Keratinocyte (primary cell): ENCODE results near the gene SELE. TPM values are rescaled to one million over a fixed set of nuclear protein-coding genes. Genes with fewer than 3 reads are reported as not detected.

ENCODE experiments used
- DNase-seq: peaks from one replicate; pipeline ENCODE4 v3.0.0-alpha.2; 2011; ENCODE audit warnings: low read depth, missing footprints, low spot score
- FAIRE-seq: peaks from 2 replicates; lab custom pipeline; 2011; peaks lifted over from hg19 to GRCh38; lab: Jason Lieb, UNC
- H2AFZ ChIP-seq: 2 replicates; pipeline ENCODE4 v1.6.0; 2012; ENCODE audit warnings: low read length, control low read depth, inconsistent platforms; ENCODE audit not compliant: control insufficient read depth
- H3K27ac ChIP-seq: 2 replicates; pipeline ENCODE4 v1.5.1; 2011; ENCODE audit warnings: low read length; ENCODE audit not compliant: control insufficient read depth, insufficient read depth
- H3K27me3 ChIP-seq: 3 replicates; pipeline ENCODE4 v1.6.0; 2011; ENCODE audit warnings: low read length; ENCODE audit not compliant: control insufficient read depth, insufficient read depth; ENCODE audit errors: extremely low read depth
- H3K36me3 ChIP-seq, 2 experiments: 2 replicates in 1 of 2; 3 replicates in 1 of 2; pipeline ENCODE4 v1.5.1; 2011; ENCODE audit warnings: low read length in 2 of 2, mild to moderate bottlenecking in 1 of 2; ENCODE audit not compliant: control insufficient read depth in 2 of 2, insufficient read depth in 2 of 2; ENCODE audit errors: extremely low read depth in 1 of 2
- H3K4me1 ChIP-seq: 3 replicates; pipeline ENCODE4 v1.5.1; 2011; ENCODE audit warnings: low read length; ENCODE audit not compliant: control insufficient read depth, insufficient read depth; ENCODE audit errors: extremely low read depth
- H3K4me2 ChIP-seq: 3 replicates; pipeline ENCODE4 v1.6.0; 2011; ENCODE audit warnings: low read depth, low read length; ENCODE audit not compliant: control insufficient read depth, insufficient read depth; ENCODE audit errors: extremely low read depth
- H3K4me3 ChIP-seq, 3 experiments: fragments of 200-600 bp in 1 of 3; sonication (generic) in 1 of 3; 2 replicates in 2 of 3; 3 replicates in 1 of 3; pipeline ENCODE4 v1.5.1; 2011 to 2016; ENCODE audit warnings: low read length in 3 of 3, mild to moderate bottlenecking in 3 of 3, control low read depth in 2 of 3, inconsistent platforms in 1 of 3, low read depth in 1 of 3, mixed read lengths in 1 of 3, mixed run types in 1 of 3, moderate library complexity in 1 of 3; ENCODE audit not compliant: control insufficient read depth in 2 of 3, insufficient read depth in 2 of 3; ENCODE audit errors: extremely low read depth in 1 of 3
- H3K79me2 ChIP-seq: 2 replicates; pipeline ENCODE4 v1.6.0; 2012; ENCODE audit warnings: low read length; ENCODE audit not compliant: control insufficient read depth, insufficient read depth
- H3K9ac ChIP-seq: 3 replicates; pipeline ENCODE4 v1.6.0; 2011; ENCODE audit warnings: low read length; ENCODE audit not compliant: control insufficient read depth, insufficient read depth; ENCODE audit errors: extremely low read depth
- H3K9me1 ChIP-seq: 3 replicates; pipeline ENCODE4 v1.6.0; 2011; ENCODE audit warnings: low read length; ENCODE audit not compliant: control insufficient read depth, insufficient read depth; ENCODE audit errors: extremely low read depth
- H3K9me3 ChIP-seq: 2 replicates; pipeline ENCODE4 v1.5.1; 2012; ENCODE audit warnings: low read depth, low read length; ENCODE audit not compliant: control insufficient read depth
- H4K20me1 ChIP-seq: 3 replicates; pipeline ENCODE4 v1.6.0; 2011; ENCODE audit warnings: low read length; ENCODE audit not compliant: control insufficient read depth, insufficient read depth; ENCODE audit errors: extremely low read depth
- CTCF ChIP-seq, 3 experiments: IDR thresholded peaks in 1 of 3; conservative IDR thresholded peaks in 1 of 3; optimal IDR thresholded peaks in 1 of 3; 2 replicates in 2 of 3; 3 replicates in 1 of 3; pipeline versions ENCODE3 to v1.5.1; 2011; ENCODE audit warnings: low read length in 3 of 3, mild to moderate bottlenecking in 3 of 3, moderate library complexity in 2 of 3, control low read depth in 1 of 3, inconsistent platforms in 1 of 3; ENCODE audit not compliant: insufficient read depth in 2 of 3; ENCODE audit errors: extremely low read depth in 1 of 3
- EZH2 ChIP-seq: IDR thresholded peaks from one replicate; pipeline ENCODE4 v1.6.1; 2012; ENCODE audit warnings: inconsistent platforms, mild to moderate bottlenecking, low read length, moderate library complexity
- dilution Hi-C: fragments of 300-500 bp; cut with MboI; formaldehyde crosslinking; loops from one replicate; pipeline ENCODE4 v1.7.0; 2020; ENCODE audit warnings: low sequenced_read_pairs; ENCODE audit not compliant: extremely low pct_ligation_motif_present
- polyA plus RNA-seq, 5 experiments: library from polyadenylated mRNA; depleted of rRNA in 3 of 5; stranded (reverse) in 3 of 5; stranded (forward) in 1 of 5; unstranded in 1 of 5; fragments of >200 nt; gene quantifications; 1 replicate in 1 of 5; 2 replicates in 3 of 5; 3 replicates in 1 of 5; pipeline versions ENCODE4 v1.2.1 to v1.2.3, GENCODE V29; 2011 to 2012; ENCODE audit warnings: missing spikeins in 2 of 5, low read depth in 1 of 5, low replicate concordance in 1 of 5

The SELE gene
- polyA plus RNA-seq, 1 donor (not counting 4 experiments of a cell fraction or from before 2014, with no cell fraction given): not detected

GRCh38 chr1:169676001-169676400 lies 57.9 kb downstream of the SELE start:
- Histone ChIP-seq H3K9me1 (no peaks in the 10 kb centered on the region), H3K9ac (no peak overlapping the region), H3K79me2 (no peaks in the 10 kb centered on the region), H4K20me1 (no peaks in the 10 kb centered on the region), H3K4me3 (no peak overlapping the region), H3K36me3 (no peaks in the 10 kb centered on the region), H3K27ac (no peak overlapping the region), H3K9me3 (no peaks in the 10 kb centered on the region), H3K4me1 (no peaks in the 10 kb centered on the region), H3K4me2 (no peak overlapping the region), H2AFZ (no peak overlapping the region), H3K27me3 (no peaks in the 10 kb centered on the region)
- DNase-seq (no peak), FAIRE-seq (no peak)
- no peak for TF ChIP-seq CTCF (optimal IDR thresholded peaks at IDR 0.05 in 1 of 3, IDR thresholded peaks at IDR 0.05 in 1 of 3, conservative IDR thresholded peaks at IDR 0.05 in 1 of 3; ENCODE audit: extremely low read depth in 1 of 3, insufficient read depth in 2 of 3, low read length in 3 of 3)
- TF ChIP-seq EZH2: no peak
- dilution Hi-C loops: no loop called here

Other genes starting within 250 kb of the SELE start
- 6.8 to 12.4 TPM (median 11.9 TPM) in 3 replicates for gene SLC19A2, start 248.1 kb downstream of the SELE start, polyA plus RNA-seq
- 0.01 TPM in 1 of 3 replicates, not detected in the others for gene F5, start 147.6 kb downstream of the SELE start, polyA plus RNA-seq
- 0.09 TPM in 1 of 3 replicates, not detected in the others for gene SELP, start 104.0 kb downstream of the SELE start, polyA plus RNA-seq
- 0.03 to 0.08 TPM in 2 of 3 replicates, not detected in the other for gene SELL, start 22.5 kb downstream of the SELE start, polyA plus RNA-seq
- 2.4 to 6.6 TPM (median 3.6 TPM) in 3 replicates for gene METTL18, start 60.8 kb upstream of the SELE start, polyA plus RNA-seq
- gene SCYL3, start 159.8 kb upstream of the SELE start, polyA plus RNA-seq: 4.7 to 8.0 TPM (median 7.3 TPM) in 3 replicates